ENCODE measurements around the gene EXOSC10. TPM values are rescaled to one million over a fixed set of nuclear protein-coding genes. Genes with fewer than 3 reads are reported as not detected.
"Not testable (repeated sequence)": the region's sequence is repeated elsewhere in the genome, so short reads cannot be mapped to it uniquely, and the experiment has no call there.

Gene EXOSC10
- total RNA-seq, 1 experiment from 2014 or later, result 50.8 TPM

DNA sequence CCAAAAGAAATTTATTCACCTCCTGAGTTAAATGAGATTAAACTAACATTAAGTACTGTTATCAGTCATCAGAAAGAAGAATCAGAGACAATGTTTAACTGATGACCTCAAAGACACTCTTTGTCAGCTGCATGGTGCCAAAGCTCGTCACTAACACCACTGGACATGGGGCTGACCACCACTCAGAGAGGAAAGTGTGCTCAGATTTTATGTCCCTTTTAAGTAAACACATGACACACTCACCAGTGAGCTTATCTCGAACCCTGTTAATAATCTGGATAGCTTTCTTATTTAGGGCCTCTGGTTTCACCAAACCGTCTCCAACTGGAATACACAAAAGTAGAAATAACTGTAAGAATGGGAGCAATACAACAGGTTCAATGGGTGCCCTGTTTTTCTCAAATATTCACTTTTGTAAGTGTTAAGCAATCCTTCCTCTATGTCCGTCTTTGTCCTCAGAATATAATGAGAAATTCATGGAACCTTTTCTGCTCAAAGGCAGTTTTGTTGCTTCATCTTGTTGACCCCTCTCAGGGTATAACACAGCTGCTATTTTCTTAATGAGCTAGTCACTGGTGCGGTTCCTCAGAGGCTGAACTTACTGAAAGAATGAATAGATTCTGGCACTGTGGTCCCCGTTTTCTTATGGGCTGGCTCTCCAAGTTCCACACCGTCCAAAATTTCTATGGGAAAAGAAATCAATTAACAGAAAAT lies 9.5 kb upstream of the EXOSC10 start:
- H3K4me3 Mint-ChIP-seq (ENCODE audit: low read depth, unreplicated experiment), result no peak overlapping the region
- DNase-seq, result no peak
- TF ChIP-seq, protein P1, sequence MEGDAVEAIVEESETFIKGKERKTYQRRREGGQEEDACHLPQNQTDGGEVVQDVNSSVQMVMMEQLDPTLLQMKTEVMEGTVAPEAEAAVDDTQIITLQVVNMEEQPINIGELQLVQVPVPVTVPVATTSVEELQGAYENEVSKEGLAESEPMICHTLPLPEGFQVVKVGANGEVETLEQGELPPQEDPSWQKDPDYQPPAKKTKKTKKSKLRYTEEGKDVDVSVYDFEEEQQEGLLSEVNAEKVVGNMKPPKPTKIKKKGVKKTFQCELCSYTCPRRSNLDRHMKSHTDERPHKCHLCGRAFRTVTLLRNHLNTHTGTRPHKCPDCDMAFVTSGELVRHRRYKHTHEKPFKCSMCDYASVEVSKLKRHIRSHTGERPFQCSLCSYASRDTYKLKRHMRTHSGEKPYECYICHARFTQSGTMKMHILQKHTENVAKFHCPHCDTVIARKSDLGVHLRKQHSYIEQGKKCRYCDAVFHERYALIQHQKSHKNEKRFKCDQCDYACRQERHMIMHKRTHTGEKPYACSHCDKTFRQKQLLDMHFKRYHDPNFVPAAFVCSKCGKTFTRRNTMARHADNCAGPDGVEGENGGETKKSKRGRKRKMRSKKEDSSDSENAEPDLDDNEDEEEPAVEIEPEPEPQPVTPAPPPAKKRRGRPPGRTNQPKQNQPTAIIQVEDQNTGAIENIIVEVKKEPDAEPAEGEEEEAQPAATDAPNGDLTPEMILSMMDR (IDR thresholded peaks at IDR 0.05; ENCODE audit: unreplicated experiment), result no peak
- intact Hi-C loops (cut with micrococcal nuclease; ENCODE audit: unreplicated experiment), result no loop called here
- CTCF ChIA-PET, result no interaction called here
- no peaks in the 10 kb centered on the region for H3K4me1 Mint-ChIP-seq (ENCODE audit: low read depth, unreplicated experiment)
- no TSS peak for BruUV-seq (replicated peaks)
- no peaks in the 10 kb centered on the region for H3K27me3 Mint-ChIP-seq (ENCODE audit: unreplicated experiment)
- H3K36me3 Mint-ChIP-seq (ENCODE audit: insufficient read depth, unreplicated experiment), result peaks cover 5% of the 10 kb centered on the region
- no peak overlapping the region for H3K27ac Mint-ChIP-seq (ENCODE audit: unreplicated experiment)
- no peaks in the 10 kb centered on the region for H3K9me3 Mint-ChIP-seq (ENCODE audit: low read depth, unreplicated experiment)

GRCh38 chr1:11107599-11107998 lies 7.9 kb upstream of the EXOSC10 start:
- BruUV-seq (replicated peaks), result no TSS peak
- Mint-ChIP-seq H3K4me1 (ENCODE audit: low read depth, unreplicated experiment) (no peaks in the 10 kb centered on the region), H3K27me3 (ENCODE audit: unreplicated experiment) (no peaks in the 10 kb centered on the region), H3K27ac (ENCODE audit: unreplicated experiment) (no peak overlapping the region), H3K9me3 (ENCODE audit: low read depth, unreplicated experiment) (no peaks in the 10 kb centered on the region), H3K36me3 (ENCODE audit: insufficient read depth, unreplicated experiment) (peaks cover 5% of the 10 kb centered on the region), H3K4me3 (ENCODE audit: low read depth, unreplicated experiment) (no peak overlapping the region)
- TF ChIP-seq, protein P1 (IDR thresholded peaks at IDR 0.05; ENCODE audit: unreplicated experiment), result no peak
- CTCF ChIA-PET, result no interaction called here
- no peak for DNase-seq
- intact Hi-C loops (cut with micrococcal nuclease; ENCODE audit: unreplicated experiment), result no loop called here

DNA sequence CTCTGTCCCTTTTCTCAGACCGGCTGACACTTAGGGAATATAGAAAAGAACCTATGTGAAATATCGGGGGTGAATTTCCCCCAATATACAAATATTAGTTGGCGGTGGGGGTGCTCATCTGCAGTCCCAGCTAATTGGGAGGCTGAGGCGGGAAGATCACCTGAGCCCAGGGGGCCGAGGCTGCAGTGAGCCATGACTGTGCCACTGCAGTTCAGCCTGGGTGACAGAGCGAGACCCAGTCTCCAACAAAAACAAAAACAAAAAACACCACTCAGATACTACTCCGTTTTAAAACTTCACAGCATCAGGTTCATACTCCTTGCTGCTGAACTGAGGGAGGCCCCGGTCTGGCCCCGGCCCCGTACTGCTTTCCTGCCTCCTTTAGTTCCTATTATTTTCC lies 5.9 kb upstream of the EXOSC10 start:
- DNase-seq, result no peak
- no peaks in the 10 kb centered on the region for H3K27me3 Mint-ChIP-seq (ENCODE audit: unreplicated experiment)
- H3K27ac Mint-ChIP-seq (ENCODE audit: unreplicated experiment), result no peak overlapping the region
- H3K4me3 Mint-ChIP-seq (ENCODE audit: low read depth, unreplicated experiment), result no peak overlapping the region
- TF ChIP-seq, protein P1 (IDR thresholded peaks at IDR 0.05; ENCODE audit: unreplicated experiment), result no peak
- no peaks in the 10 kb centered on the region for H3K9me3 Mint-ChIP-seq (ENCODE audit: low read depth, unreplicated experiment)
- no TSS peak for BruUV-seq (replicated peaks)
- CTCF ChIA-PET, result no interaction called here
- no peaks in the 10 kb centered on the region for H3K4me1 Mint-ChIP-seq (ENCODE audit: low read depth, unreplicated experiment)
- intact Hi-C loops (cut with micrococcal nuclease; ENCODE audit: unreplicated experiment), result no loop called here
- no peaks in the 10 kb centered on the region for H3K36me3 Mint-ChIP-seq (ENCODE audit: insufficient read depth, unreplicated experiment)

GRCh38 chr1:11101347-11101746 lies 1.7 kb upstream of the EXOSC10 start:
- Mint-ChIP-seq H3K4me1 (ENCODE audit: low read depth, unreplicated experiment) (no peaks in the 10 kb centered on the region), H3K27me3 (ENCODE audit: unreplicated experiment) (no peaks in the 10 kb centered on the region), H3K27ac (ENCODE audit: unreplicated experiment) (peak overlapping the region; percentile 4), H3K9me3 (ENCODE audit: low read depth, unreplicated experiment) (no peaks in the 10 kb centered on the region), H3K4me3 (ENCODE audit: low read depth, unreplicated experiment) (no peak overlapping the region), H3K36me3 (ENCODE audit: insufficient read depth, unreplicated experiment) (peaks cover 18% of the 10 kb centered on the region)
- CTCF ChIA-PET, result no interaction called here
- no TSS peak for BruUV-seq (replicated peaks)
- intact Hi-C loops (cut with micrococcal nuclease; ENCODE audit: unreplicated experiment), result no loop called here
- DNase-seq, result no peak
- TF ChIP-seq, protein P1 (IDR thresholded peaks at IDR 0.05; ENCODE audit: unreplicated experiment), result no peak

GRCh38 chr1:11100806-11101205 lies 1.1 kb upstream of the EXOSC10 start:
- H3K9me3 Mint-ChIP-seq (ENCODE audit: low read depth, unreplicated experiment), result not testable (repeated sequence)

More at GRCh38 chr1:11100806-11101205, 1.1 kb upstream of the EXOSC10 start:
- DNase-seq; H3K27me3 Mint-ChIP-seq (ENCODE audit: unreplicated experiment); CTCF ChIA-PET; intact Hi-C loops (cut with micrococcal nuclease; ENCODE audit: unreplicated experiment); H3K4me3 Mint-ChIP-seq (ENCODE audit: low read depth, unreplicated experiment); H3K27ac Mint-ChIP-seq (ENCODE audit: unreplicated experiment); H3K4me1 Mint-ChIP-seq (ENCODE audit: low read depth, unreplicated experiment); BruUV-seq (replicated peaks): not testable (repeated sequence)
- peaks cover 23% of the 10 kb centered on the region for H3K36me3 Mint-ChIP-seq (ENCODE audit: insufficient read depth, unreplicated experiment)
